RPMI8226 (cell line): ENCODE measurements around the gene NPM3.

Source experiments
- DNase-seq: peaks from one replicate; pipeline ENCODE4 v3.0.0-alpha.2; 2015

The NPM3 gene

GRCh38 chr10:101749047-101750016, 33.9 kb downstream of the NPM3 start:
- peak; percentile 8 for DNase-seq

DNA sequence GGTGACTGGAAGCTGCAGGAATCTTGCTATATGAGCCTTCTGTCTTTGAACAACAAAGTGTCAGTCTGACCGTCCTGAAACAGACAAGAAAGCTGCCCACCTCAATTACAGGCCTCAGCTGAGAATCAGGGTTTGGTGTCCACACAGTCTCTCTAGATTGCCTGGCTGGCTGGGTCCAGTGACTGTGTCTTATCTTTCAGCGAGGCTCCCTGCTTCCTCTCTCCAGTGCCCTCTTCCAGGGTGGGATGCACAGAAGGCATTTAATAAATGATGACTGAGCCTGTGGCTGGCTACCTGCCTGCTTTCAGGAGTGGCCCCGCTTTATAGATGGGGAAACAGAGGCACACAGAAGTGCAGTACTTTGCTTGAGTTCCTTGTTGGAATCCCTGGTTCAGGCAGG, 34.8 kb downstream of the NPM3 start:
- no peak for DNase-seq

DNA sequence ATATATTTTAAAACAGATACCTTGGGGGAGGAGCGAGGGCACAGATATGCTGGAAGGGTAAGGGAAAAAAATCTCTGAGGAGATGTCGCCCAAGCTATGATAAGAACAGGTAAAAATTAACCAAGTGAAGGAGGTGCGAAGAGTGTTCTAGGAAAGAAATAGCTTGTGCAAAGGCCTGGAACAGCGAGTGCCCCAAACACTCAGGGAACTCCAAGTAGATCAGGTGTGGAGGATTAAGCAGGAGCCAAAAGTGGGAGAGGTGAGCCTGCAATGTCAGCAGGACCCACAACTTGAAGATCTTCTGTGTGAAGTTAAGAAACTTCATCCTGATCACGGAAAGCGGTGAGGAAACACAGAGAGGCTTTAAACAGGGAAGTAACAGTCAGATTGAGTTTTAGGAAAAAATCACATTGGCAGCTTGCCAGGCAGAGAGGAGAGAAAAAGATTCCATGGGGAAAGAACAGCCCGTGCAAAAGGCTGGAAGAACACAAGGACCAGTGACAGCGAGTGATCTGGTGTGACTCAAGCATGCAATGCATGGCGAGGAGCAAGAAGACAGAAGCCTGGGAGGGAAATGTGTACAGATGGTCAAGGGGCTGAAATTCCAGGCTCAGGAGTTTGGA, 38.1 kb downstream of the NPM3 start:
- no peak for DNase-seq

DNA sequence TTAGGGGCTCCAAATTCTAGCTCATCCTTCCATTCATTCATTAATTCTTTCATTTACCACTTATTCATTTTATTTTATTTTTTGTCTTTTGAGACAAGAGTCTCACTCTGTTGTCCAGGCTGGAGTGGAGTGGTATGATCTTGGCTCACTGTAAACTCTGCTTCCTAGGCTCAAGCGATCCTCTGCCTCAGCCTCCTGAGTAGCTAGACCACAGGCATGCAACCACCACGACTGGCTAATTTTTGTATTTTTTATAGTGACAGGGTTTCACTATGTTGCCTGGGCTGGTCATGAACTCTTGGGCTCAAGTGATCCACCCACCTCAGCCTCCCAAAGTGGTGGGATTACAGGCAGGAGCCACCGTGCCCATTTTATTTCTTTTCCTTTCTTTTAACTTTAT, 39.0 kb downstream of the NPM3 start:
- no peak for DNase-seq

GRCh38 chr10:101741938-101742337, 41.3 kb downstream of the NPM3 start:
- DNase-seq: no peak

DNA sequence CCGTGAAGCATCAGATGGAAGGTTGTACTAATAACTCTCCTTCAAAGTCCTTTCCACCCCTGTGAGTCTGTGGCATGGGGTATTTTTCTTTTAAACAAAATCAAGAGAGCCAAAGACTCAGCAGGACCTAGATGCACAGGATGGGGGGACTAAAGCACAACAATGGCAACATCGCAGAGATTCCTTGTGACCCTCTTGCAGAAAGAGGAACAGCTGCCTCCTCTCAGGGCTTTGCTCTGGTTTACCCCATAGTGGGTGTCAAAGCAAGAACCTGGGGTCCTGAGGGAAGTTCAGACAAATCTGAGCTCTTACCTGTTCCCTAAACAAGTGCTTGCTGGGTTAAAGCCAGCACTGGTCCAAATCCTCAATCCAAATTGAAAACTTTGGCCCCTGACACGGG, 46.6 kb downstream of the NPM3 start:
- no peak for DNase-seq

GRCh38 chr10:101732096-101732495, 51.1 kb downstream of the NPM3 start:
- no peak for DNase-seq
